ENCODE measurements around the gene DEPDC7. TPM values are rescaled to one million over a fixed set of nuclear protein-coding genes. Genes with fewer than 3 reads are reported as not detected.

Gene DEPDC7
- total and polyA plus RNA-seq, 2 of the 8 experiments (the other 6 are each of a cell fraction or from before 2014, with no cell fraction given) = 3.1 to 7.6 TPM

DNA sequence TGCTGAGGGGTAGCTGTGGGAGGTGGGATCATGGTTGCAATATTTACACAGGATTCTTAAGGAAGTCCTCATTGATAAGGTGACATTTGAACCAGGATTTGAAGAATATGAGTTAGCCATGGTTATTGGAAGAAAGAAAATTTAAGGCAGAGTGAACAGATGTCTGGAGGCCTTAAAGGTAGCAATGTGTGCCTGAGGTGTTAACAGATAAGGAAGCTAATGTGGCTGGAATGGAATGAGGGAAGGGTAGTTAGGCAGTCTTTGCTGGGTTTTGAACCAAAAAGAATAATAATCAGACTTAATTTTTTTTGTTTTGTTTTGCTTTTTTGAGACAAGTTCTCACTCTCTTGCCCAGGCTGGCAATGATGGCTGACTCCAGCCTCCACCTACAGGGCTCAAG, 9.7 kb upstream of the DEPDC7 start:
- H4K5ac ChIP-seq (ENCODE audit: insufficient read length, low read depth, low read length) = no peak overlapping the region
- no peak overlapping the region for H2BK120ac ChIP-seq (replicated peaks; ENCODE audit: low read depth, low read length)
- no peak overlapping the region for H3K27ac ChIP-seq (ENCODE audit: low read depth, low read length)
- H4K8ac ChIP-seq (ENCODE audit: extremely low read depth, insufficient read depth, low read length) = no peak overlapping the region
- no peak overlapping the region for H3K14ac ChIP-seq (ENCODE audit: insufficient read length)
- no peaks in the 10 kb centered on the region for H4K20me1 ChIP-seq (replicated peaks in 1 of 2; ENCODE audit: control insufficient read depth in 1 of 2, insufficient read depth in 2 of 2, low read length in 2 of 2)
- H3K4me2 ChIP-seq (ENCODE audit: insufficient read depth in 1 of 2, low read depth in 2 of 2, low read length in 2 of 2) = no peak overlapping the region
- no peaks in the 10 kb centered on the region for H3K27me3 ChIP-seq (replicated peaks in 1 of 4; ENCODE audit: control insufficient read depth in 3 of 4, extremely low read depth in 1 of 4, insufficient read depth in 3 of 4, low read length in 3 of 4)
- TF ChIP-seq TCF12 (IDR thresholded peaks at IDR 0.05; ENCODE audit: low read depth, low read length) (no peak), JUND (IDR thresholded peaks at IDR 0.05; ENCODE audit: low read length) (no peak), CBX8 (IDR thresholded peaks at IDR 0.05; ENCODE audit: borderline replicate concordance, low read depth, low read length) (no peak), JUN (IDR thresholded peaks at IDR 0.05; ENCODE audit: low read depth, low read length) (no peak)
- TF ChIP-seq, protein P1, sequence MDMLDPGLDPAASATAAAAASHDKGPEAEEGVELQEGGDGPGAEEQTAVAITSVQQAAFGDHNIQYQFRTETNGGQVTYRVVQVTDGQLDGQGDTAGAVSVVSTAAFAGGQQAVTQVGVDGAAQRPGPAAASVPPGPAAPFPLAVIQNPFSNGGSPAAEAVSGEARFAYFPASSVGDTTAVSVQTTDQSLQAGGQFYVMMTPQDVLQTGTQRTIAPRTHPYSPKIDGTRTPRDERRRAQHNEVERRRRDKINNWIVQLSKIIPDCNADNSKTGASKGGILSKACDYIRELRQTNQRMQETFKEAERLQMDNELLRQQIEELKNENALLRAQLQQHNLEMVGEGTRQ (IDR thresholded peaks at IDR 0.05; ENCODE audit: low read length) = no peak
- ChIA-PET CTCF (ENCODE audit: partially characterized antibody) (interaction anchor here (1.2 kb wide), 1 partner anchor 22 kb away, joined by 3 read pairs; no protein-coding TSS in a partner anchor), POLR2A (ENCODE audit: partially characterized antibody) (no interaction called here)
- DNase-seq (ENCODE audit: low read depth in 1 of 2, low spot score in 2 of 2) (no peak), FAIRE-seq (no peak)
- no peaks in the 10 kb centered on the region for H3K79me1 ChIP-seq (ENCODE audit: low read depth, low read length)
- no peaks in the 10 kb centered on the region; a peak in 1 of 7 replicates for H3K4me1 ChIP-seq (replicated peaks in 1 of 4; ENCODE audit: control insufficient read depth in 3 of 4, insufficient read depth in 4 of 4, low read length in 3 of 4)
- no peak overlapping the region for H2BK20ac ChIP-seq (ENCODE audit: low read length)
- no peak overlapping the region for H3K23ac ChIP-seq (ENCODE audit: insufficient read length)
- H2BK15ac ChIP-seq (ENCODE audit: low read length) = no peak overlapping the region
- no peak overlapping the region for H3K56ac ChIP-seq (replicated peaks; ENCODE audit: insufficient read length, low read depth, low read length)
- H2BK12ac ChIP-seq (ENCODE audit: low read depth, low read length) = no peak overlapping the region
- H3K9ac ChIP-seq (replicated peaks in 1 of 4; ENCODE audit: extremely low read depth in 1 of 4, low read depth in 3 of 4, low read length in 3 of 4) = no peak overlapping the region
- no peak overlapping the region for H2BK5ac ChIP-seq (ENCODE audit: low read depth, low read length)
- H2AK5ac ChIP-seq (ENCODE audit: low read depth, low read length) = no peak overlapping the region
- no peaks in the 10 kb centered on the region for H3K9me3 ChIP-seq (ENCODE audit: insufficient read depth in 2 of 2, low read depth in 1 of 2, low read length in 1 of 2)
- H2AFZ ChIP-seq (ENCODE audit: low read length) = no peak overlapping the region
- no peak overlapping the region for H4K91ac ChIP-seq (replicated peaks; ENCODE audit: insufficient read length, low read length)
- H3K79me2 ChIP-seq (ENCODE audit: control insufficient read depth in 1 of 2, insufficient read depth in 2 of 2, low read length in 2 of 2) = no peaks in the 10 kb centered on the region
- no peak overlapping the region for H3K4ac ChIP-seq (replicated peaks; ENCODE audit: insufficient read length, low read depth, low read length)
- H3K18ac ChIP-seq (ENCODE audit: extremely low read depth, low read length) = no peak overlapping the region
- H3K4me3 ChIP-seq (ENCODE audit: extremely low read depth in 1 of 4, insufficient read depth in 2 of 4, low read depth in 3 of 4, low read length in 4 of 4) = no peak overlapping the region
- no peaks in the 10 kb centered on the region; the same call in 1 of the 2 replicates for H3K23me2 ChIP-seq (ENCODE audit: low read depth, low read length)
- no peaks in the 10 kb centered on the region for H3K36me3 ChIP-seq (ENCODE audit: control insufficient read depth in 2 of 4, insufficient read depth in 4 of 4, low read length in 3 of 4)

Data from H1 (cell line).